HG03196 (cell line): Measurements from ENCODE around the gene GPR78.

Experiments used
- ATAC-seq: cut with Tn5 transposase; IDR thresholded peaks from one replicate; pipeline ENCODE4 v1.9.1; 2021; ENCODE audit not compliant: unreplicated experiment

The GPR78 gene

DNA sequence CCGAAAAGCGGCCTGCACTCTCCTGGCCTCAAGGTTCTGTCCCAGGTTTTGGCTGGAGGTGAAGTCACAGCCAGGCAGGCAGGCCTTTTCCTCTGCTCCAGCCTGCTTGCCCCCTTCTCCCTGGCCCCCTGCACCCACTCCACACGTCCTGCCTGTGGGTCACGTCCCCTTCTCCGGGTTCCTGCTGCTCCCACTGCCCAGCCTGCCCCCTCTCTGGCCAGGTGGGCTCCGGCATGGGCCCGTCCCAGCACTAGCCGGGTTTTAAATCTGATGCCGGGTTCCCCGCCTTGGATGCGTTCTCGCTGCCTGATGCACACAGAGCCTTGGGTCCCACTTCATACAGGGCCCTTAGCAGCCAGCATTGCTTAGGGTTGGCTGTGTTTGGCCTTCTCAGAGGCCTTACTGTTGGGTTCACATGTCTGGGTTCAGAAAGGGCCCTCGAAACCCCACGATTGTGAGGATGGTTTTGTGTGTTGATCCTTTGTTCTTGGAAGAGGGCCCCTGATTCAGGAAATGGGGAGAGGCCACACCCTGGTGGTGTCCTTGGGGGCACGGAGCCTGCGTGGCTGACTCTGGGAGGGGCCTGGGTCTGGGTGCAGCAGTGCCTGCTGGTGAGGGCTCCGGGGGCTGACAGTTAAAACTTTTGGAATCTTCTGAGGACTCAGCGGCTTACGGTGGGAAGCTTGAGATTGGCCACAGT, 18.3 kb downstream of the GPR78 start:
- no peak for ATAC-seq

DNA sequence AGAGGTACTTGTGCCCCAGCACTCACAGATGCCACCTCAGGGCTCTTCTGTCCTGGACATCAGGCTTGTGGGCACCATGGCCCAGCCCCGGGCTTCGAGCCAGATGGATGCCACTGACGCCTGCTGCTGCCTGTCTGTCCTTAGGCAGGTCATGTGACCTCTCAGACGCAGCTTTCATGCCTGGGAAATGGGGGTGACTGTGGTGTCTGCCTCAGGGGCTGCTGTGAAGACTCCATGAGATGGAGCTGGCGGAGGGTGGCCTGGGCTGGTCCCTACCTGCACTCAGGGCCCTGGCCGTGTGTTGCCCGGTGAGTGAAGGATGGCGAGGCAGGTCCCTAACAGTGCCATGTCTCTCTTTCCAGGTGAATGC, 18.9 kb downstream of the GPR78 start:
- ATAC-seq: no peak

DNA sequence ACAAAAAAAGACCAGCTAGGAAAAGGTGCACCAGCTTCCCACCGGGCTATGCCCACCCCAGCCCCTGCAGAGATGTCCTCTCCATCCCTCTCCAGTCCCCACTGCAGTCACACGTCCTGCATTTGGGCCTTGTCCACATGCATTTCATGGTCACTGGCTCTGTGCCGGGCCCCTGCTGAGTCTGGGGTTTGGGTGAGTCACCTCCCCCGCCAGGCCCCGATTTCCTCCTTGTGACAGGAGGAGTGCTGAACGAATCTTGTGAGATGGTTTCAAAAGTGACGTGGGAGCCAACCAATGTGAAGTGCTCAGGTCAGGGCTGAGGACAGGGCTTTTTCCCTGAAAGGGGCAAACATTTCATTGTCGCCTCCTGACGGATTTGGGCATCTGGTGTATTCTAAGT, 19.5 kb downstream of the GPR78 start:
- no peak for ATAC-seq

DNA sequence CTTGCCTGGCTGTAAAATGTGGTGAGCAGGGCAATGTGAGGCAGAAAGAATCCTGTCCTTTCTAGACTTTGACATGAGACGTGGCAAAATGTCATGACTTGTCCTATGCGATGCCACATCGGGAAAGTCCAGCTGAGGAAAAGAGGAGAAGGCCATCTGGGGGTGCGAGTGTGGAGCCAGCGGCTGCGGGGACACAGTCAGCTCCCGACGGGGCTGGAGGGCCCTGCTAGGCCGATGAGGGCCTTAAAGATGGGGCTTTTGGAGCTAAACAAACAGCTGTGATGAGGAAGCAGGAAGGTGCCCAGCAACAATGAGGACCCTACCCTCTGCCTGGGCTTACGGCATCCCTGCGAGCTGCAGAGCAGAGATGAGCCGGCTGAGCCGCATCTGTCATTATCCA, 20.1 kb downstream of the GPR78 start:
- ATAC-seq: no peak

DNA sequence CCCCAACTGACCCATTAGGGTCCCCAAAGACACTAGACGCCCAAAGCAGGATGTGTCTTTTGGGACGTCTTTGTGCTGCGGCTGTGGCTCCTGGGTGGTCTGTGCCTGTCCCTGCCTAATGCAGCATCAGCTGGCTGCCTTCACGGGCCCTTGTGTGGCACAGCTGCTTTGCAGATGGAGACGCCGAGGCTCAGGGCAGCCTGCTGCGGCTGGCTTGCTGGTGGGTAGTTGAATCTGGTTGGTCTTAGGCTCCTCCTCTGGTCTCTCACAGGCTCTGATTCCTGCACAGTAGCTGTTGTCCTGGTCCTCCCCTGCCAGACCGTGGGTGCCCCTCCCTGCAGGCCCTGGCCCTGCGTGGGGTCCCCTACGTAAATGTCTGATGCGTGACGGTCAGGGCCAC, 20.5 kb downstream of the GPR78 start:
- no peak for ATAC-seq

DNA sequence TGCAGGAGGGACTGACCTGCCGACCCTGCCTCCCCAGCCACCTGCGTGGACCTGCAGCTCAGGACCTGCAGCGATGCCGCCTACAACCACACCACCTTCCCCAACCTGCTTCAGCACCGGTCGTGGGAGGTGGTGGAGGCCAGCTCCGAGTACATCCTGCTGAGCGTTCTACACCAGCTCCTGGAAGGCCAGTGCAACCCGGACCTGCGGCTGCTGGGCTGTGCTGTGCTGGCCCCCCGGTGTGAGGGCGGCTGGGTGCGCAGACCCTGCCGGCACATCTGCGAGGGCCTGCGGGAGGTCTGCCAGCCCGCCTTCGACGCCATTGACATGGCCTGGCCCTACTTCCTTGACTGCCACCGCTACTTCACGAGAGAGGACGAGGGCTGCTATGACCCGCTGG, 20.9 kb downstream of the GPR78 start:
- ATAC-seq: no peak

DNA sequence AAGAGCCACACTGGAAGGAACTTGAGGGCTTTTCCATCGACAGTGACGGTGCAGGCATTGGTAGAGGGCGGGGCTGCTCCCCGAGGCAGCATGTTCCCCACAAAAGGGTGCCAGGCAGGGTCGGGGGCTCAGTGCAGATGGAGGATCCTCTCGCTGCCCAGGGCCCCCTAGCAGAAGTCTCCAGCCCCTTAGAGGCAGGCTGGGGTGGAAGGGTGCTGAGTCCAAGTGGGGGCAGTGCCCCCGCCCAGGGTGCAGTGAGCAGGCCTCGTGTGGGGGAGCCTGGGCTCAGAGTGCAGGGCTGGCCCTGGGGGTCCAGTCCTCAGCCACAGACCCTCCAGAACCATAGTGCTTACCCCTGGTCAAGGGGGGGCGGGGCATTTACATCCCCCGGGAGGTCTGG, 21.4 kb downstream of the GPR78 start:
- no peak for ATAC-seq

DNA sequence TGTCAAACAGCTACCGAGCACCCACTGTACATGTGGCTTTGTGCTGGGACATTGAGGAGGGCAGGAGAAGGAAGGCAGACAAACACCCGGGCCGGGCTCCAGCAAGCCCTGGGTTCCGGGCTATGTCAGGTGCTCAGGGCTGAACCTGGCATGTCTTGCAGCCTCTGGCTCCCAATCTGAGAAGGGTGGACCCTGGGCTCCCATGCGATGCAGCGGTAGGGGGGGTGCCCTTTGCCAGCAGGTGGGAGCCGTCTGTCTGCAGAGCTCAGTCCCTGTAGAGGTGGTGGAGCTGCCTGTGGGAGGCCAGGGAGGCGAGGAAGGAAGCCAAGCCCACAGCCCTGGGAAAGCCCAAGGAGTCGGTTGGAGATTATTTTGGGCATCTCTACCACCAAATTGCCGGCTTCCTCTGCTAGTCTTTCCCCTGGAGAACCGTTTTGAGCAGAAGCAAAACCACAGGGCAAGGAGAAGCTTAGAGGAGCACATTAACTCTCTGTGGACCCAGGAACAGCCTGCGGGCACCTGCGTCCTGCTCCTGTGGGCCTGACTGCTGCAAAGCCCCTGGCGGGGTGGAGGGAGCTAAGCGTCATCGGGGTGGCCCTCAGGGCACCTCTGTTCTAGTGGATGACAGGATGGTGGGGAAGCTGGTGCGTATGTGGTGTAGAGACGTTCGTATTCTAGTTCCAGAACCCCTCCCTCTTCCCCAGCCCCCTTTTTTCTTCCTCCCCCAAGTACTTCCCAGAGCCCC, 22.7 kb downstream of the GPR78 start:
- ATAC-seq: no peak

DNA sequence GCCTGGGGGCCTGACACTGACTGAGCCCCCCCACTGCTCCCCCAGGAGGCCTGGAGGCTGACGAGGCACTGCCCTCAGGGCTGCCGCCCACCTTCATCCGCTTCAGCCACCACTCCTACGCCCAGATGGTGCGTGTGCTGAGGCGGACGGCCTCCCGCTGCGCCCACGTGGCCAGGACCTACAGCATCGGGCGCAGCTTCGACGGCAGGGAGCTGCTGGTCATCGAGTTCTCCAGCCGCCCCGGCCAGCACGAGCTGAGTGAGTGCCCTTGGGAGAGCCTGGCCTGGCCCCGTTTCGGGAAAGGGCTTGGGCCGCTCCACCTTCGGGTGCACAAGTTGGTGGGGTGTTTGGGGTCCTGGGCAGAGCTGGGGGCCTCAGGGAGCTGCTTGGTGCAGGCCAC, 23.7 kb downstream of the GPR78 start:
- no peak for ATAC-seq

DNA sequence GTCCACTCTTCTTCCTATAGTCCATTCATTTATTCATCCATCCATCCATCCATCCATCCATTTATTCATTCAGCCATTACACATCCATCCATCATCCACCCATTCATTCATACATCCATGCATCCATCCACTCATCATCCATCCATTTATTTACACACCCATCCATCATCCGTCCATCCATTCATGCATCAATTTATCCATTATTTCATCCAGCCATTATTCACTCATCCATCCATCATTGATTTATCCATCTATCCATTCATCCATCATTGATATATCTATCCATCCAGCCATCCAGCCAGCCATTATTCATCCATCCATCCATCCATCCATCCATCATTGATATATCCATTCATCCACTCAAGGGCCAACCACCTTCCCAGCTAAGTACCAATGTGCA, 25.1 kb downstream of the GPR78 start:
- ATAC-seq: no peak

DNA sequence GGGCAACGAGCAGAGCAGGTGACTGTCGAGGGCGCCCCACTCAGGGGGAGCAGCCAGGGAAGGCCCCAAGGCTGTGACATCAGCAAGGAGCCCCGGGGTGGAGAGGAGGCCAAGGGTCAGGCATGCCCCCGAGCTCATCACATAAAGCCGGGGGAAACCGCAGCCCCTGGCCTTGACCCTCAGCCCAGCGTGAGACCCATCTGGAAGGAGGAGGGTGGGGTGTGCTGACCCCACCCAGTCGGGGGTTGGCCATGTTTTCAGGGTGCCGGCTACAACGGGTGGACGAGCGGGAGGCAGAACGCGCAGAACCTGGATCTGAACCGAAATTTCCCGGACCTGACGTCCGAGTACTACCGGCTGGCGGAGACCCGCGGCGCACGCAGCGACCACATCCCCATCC, 26.3 kb downstream of the GPR78 start:
- ATAC-seq: no peak

DNA sequence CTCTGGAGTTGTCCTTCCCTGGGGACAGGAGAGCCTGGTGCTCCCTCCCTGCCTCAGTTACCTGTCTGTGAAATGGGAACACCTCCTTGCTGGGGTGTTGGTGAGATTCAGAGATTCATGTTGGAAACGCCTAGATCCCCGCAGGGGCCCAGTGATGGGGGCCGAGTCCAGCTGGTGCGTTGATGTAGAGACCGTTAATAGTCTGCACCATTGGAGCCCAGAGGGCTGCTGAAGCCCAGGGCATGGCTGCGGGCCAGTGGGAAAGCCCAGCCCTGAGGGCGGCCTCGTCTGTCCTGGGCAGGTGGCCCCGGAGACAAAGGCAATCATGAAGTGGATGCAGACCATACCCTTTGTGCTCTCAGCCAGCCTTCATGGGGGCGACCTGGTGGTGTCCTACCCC, 26.8 kb downstream of the GPR78 start:
- no peak for ATAC-seq

DNA sequence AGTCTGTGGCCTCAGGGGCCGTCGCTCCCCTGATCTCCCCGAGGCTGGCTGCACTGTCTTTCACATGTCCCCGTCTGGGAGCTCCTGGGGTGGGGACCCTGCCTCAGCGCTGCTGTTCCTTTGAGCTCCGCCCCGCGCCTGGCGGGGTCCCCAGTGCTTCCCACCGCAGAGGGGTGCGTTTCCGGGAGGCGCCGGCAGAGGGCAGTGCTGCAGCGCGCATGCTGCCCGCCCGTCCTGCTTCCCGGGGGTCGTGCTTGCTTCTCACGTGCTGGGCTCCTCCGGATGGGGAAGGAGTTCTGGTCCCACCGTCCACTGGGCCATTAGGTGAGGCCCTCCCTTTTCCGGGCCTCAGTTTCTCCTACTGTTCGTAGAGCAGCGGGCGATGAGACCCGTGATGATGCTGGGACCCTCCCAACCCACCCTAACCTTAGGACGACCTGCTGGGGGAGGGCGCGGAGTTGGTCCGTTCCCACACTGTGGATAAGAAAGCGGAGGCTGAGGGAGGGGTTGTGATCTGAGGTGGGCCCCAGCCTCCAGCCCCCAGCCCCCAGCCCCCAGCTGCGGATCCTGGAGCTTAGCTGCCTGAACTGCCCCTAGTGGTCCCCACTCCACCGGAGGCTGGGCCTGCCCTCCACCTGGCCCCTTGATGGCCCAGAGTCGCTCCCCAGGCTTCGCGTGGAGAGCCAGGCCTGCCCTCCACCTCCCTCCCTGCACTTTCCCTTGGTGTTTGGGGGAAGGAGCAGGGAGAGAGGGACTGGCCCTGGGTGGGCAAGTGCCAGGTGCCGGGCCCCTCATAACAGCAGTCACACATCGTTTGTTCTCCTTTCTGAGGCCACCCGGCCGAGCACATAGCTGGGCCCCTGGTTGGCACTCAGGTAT, 27.6 kb downstream of the GPR78 start:
- ATAC-seq: no peak

DNA sequence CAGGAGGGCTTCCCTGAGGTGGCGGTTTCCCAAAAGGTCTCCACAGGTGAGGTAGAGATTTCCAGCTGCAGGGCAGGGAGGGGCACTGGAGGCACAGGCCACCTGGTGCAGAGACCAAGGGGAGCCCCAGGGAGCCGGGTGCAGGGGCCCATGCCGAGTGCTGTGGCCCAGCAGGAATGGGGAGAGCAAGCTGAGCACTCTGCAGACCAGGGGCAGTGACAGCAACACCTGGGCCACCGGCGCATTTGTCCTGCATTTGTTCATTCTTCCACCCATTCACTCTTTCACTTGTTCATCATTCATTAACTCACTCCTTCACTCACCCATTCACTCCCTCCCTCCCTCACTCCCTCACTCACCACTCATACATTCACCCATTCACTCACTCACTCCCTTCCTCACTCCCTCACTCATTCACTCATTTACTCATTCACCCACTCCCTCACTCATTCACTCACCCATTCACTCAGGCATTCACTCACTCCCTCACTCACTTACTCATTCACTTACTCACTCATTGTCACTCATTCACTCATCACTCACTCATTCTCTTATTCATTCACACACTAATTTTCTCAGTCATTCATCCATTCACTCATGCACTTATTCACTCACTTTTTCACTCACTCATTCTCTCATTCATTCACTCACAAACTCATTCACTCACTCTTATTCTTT, 28.7 kb downstream of the GPR78 start:
- ATAC-seq: no peak

DNA sequence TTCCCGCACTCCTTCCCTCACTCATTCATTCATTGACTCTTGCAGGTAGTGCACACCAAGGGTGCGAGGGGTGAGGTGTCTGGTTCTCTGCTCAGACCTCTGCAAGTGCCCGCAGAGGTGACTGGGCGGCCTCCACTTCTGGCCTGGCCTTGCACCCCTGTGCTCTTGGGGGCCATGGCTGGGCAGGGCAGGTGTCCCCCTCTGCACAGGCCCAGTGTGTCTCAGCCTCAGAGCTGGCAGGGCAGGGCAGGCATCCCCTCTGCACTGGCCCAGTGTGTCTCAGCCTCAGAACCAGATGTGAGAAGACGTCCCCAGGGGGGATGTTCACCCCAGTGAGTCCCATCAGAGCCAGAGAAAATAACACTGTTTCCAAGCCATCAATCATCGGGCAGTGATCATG, 29.2 kb downstream of the GPR78 start:
- ATAC-seq: no peak

DNA sequence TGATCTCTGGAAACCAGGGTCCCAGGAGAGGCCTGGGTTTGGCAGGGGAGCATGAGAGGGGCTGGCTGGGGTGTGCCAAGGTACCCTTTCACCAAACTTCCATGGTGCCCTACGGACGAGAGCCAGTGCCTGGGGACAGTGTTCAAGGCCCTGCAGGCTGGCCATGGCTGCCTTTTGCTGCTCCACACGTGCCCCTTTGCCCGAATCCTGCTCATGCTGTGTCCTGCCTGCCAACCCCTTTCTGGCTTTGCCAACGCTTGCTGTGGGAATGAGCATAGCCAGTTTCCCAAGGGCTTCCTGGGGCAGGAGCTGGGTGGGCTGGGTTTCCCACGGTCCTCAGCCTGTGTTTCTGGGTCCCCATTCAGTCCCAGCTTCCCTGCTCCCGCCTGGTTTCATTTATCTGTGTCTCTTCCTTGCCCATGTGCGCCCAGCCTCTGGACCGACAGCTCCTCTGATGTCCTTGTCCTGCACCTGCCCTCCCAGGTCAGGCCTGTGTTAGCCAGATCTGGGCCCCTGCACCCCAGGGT, 29.7 kb downstream of the GPR78 start:
- ATAC-seq: no peak

DNA sequence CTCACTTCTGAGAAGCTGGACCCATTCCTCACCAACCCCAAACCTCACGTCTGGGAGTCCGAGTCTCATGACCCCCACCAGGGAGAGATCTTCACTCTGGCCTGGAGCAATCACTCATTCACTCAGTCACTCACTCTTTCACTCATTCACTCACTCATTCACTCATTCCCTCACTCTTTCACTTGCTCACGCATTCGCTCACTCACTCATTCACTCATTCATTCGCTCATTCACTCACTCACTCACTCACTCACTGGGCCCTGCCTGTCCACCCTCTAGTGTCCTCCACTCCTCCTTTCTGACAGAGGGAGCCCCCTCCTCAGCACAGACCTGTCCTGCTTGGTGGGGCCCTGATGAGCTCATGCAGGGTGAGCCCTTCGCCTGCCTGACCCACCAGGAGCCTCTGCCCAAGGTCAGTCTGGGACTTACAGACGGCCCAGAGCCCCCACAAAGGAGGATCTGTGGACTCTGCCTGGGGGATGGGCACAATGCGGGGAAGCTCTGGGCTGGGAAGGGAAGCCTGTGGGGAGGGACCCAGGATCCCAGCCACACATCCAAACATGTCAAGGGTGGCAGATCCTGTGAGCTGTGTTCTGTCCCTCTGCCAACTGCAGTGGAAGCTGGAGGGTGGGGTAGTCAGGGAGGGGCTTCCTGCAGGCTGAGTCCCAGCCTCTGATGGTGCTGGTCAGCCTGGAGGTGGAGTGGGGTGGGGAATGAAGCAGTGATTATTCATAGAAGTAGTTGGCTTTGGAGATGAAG, 30.8 kb downstream of the GPR78 start:
- no peak for ATAC-seq

DNA sequence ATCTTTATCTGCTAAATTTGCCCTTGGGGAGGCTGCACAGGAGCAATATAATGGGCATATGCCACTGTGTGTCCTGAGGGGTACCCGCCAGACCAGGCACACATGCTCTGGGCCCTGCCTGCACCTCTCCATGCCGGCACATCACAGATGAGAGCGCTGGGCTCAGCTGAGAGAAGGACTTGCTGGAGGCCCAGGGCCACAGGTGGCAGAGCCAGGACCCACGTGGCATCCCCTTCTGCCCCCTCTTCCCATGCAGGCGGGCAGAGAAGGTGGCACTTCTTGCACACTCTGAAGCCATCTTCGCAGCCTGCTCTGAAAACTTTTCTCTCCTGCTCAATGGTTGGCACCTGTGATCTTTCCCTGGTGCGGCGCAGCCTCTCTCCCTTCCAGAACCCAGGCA, 32.5 kb downstream of the GPR78 start:
- ATAC-seq: no peak

DNA sequence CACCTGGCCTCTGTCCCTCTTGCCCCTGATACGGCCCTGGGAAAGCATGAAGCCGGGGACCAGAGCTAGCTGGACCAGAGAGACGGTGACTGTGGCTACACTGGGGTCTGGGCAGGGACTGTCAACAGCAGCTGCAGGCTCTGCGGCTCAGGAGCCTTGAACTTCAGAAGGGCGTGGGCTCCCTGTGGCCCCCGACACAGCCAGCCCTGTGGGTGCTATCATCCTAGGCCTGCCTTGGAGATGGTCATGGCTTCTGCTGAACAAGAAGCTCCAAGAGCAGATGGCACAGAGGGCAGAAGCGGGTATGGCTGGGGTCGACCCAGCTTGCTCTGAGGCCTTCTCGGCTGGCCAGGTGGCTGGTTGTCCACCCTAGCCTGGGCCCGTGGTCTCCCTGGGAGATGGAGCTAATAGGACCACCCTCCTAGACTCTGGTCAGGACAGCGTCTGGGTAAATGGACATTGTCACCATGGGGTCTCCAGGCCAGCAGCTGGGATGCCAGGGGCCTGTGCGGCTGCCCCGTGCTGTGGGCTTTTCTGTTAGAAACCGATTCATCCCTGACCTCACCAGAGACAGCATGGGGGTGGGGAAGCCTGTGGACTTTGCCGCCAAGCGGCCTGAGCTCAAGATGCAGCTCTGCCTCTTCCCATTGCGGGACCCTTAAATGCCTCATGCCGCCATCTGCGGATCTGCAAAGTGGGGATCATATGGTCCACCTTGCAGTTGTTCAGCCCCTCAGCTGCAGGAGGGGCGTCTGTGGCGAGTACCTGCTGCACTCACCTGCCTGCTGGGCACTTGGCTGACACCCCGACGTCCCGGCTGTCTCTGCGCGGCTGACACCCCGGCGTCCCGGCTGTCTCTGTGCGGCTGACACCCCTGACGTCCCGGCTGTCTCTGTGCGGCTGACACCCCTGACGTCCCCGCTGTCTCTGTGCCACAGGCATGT, 33.5 kb downstream of the GPR78 start:
- ATAC-seq: no peak
